SK-N-SH treated with all-trans-retinoic acid at 6 μM for 48 hours (cell line): Measurements from ENCODE around the gene BEST3.

Experiments
- ATAC-seq: fragments of 200-7000 bp; cut with Tn5 transposase; 3 replicates; pipeline ENCODE4 v1.9.1; 2020; ENCODE audit warnings: mild to moderate bottlenecking, moderate library complexity
- ARNTL ChIP-seq: fragments of 450-650 bp; formaldehyde crosslinking; IDR thresholded peaks from 2 replicates; pipeline ENCODE4 v1.5.0; 2020; ENCODE audit warnings: low read depth, mild to moderate bottlenecking, moderate library complexity, borderline replicate concordance
- BACH2 ChIP-seq: fragments of 250-450 bp; sonication (Bioruptor Pico); IDR thresholded peaks from 2 replicates; pipeline ENCODE4 v1.9.0; 2021; ENCODE audit warnings: mild to moderate bottlenecking, borderline replicate concordance
- CSDC2 ChIP-seq: fragments of 250-450 bp; sonication (Bioruptor Pico); IDR thresholded peaks from 2 replicates; pipeline ENCODE4 v1.5.0; 2020; ENCODE audit warnings: mild to moderate bottlenecking, moderate library complexity
- ESRRG ChIP-seq: fragments of 250-450 bp; sonication (Bioruptor Pico); IDR thresholded peaks from 2 replicates; pipeline ENCODE4 v1.6.1; 2021; ENCODE audit warnings: mild to moderate bottlenecking
- GLIS3 ChIP-seq: fragments of 250-450 bp; sonication (Bioruptor Pico); IDR thresholded peaks from 2 replicates; pipeline ENCODE4 v1.5.0; 2020; ENCODE audit warnings: mild to moderate bottlenecking, moderate library complexity
- ISL1 ChIP-seq: fragments of 250-450 bp; sonication (Bioruptor Pico); IDR thresholded peaks from 2 replicates; pipeline ENCODE4 v2.1.2; 2022; ENCODE audit warnings: mild to moderate bottlenecking, moderate library complexity
- OSR1 ChIP-seq: fragments of 250-450 bp; sonication (Bioruptor Pico); IDR thresholded peaks from 2 replicates; pipeline ENCODE4 v1.8.0; 2022; ENCODE audit warnings: moderate library complexity, mild to moderate bottlenecking, inconsistent platforms
- PATZ1 ChIP-seq: fragments of 250-450 bp; sonication (Bioruptor Pico); IDR thresholded peaks from 2 replicates; pipeline ENCODE4 v1.8.0; 2020; ENCODE audit warnings: mild to moderate bottlenecking, moderate library complexity, borderline replicate concordance
- PPARA ChIP-seq: fragments of 250-450 bp; sonication (Bioruptor Pico); IDR thresholded peaks from 2 replicates; pipeline ENCODE4 v1.5.0; 2020; ENCODE audit warnings: mild to moderate bottlenecking, borderline replicate concordance
- SNAI2 ChIP-seq: fragments of 250-450 bp; sonication (Bioruptor Pico); IDR thresholded peaks from 2 replicates; pipeline ENCODE4 v1.5.0; 2020; ENCODE audit warnings: mild to moderate bottlenecking, moderate library complexity
- TCF4 ChIP-seq: fragments of 250-450 bp; sonication (Bioruptor Pico); IDR thresholded peaks from 2 replicates; pipeline ENCODE4 v1.8.0; 2021; ENCODE audit warnings: mild to moderate bottlenecking, moderate library complexity, borderline replicate concordance
- TOX ChIP-seq: fragments of 250-450 bp; sonication (Bioruptor Pico); IDR thresholded peaks from 2 replicates; pipeline ENCODE4 v1.8.0; 2021; ENCODE audit warnings: mild to moderate bottlenecking, moderate library complexity, borderline replicate concordance
- ZC3H10 ChIP-seq: fragments of 250-450 bp; sonication (Bioruptor Pico); IDR thresholded peaks from 2 replicates; pipeline ENCODE4 v1.5.1; 2021; ENCODE audit warnings: mild to moderate bottlenecking, moderate library complexity
- ZFP3 ChIP-seq: fragments of 250-450 bp; sonication (Bioruptor Pico); IDR thresholded peaks from 2 replicates; pipeline ENCODE4 v1.5.0; 2020; ENCODE audit warnings: mild to moderate bottlenecking, moderate library complexity
- ZFP30 ChIP-seq: fragments of 450-650 bp; formaldehyde crosslinking; IDR thresholded peaks from 2 replicates; pipeline ENCODE4 v1.5.0; 2022; ENCODE audit warnings: mild to moderate bottlenecking, moderate library complexity
- ZNF565 ChIP-seq: fragments of 450-650 bp; formaldehyde crosslinking; conservative IDR thresholded peaks from 2 replicates; pipeline ENCODE4 v1.5.0; 2020; ENCODE audit warnings: low read depth, mild to moderate bottlenecking, moderate library complexity
- ZNF70 ChIP-seq: fragments of 450-650 bp; formaldehyde crosslinking; IDR thresholded peaks from 2 replicates; pipeline ENCODE4 v1.5.0; 2020; ENCODE audit warnings: mild to moderate bottlenecking, moderate library complexity
- ZNF8 ChIP-seq: fragments of 450-650 bp; formaldehyde crosslinking; IDR thresholded peaks from 2 replicates; pipeline ENCODE4 v1.5.0; 2020; ENCODE audit warnings: mild to moderate bottlenecking, moderate library complexity
- TF ChIP-seq, protein P1 (sequence below): fragments of 250-450 bp; sonication (Bioruptor Pico); IDR thresholded peaks from 2 replicates; pipeline ENCODE4 v1.5.1; 2020; ENCODE audit warnings: low read depth, mild to moderate bottlenecking, moderate library complexity
- TF ChIP-seq, protein P2 (sequence below): fragments of 250-450 bp; sonication (Bioruptor Pico); IDR thresholded peaks from 2 replicates; pipeline ENCODE4 v1.8.0; 2021; ENCODE audit warnings: low read depth, mild to moderate bottlenecking, moderate library complexity, borderline replicate concordance
- TF ChIP-seq, protein P3 (sequence below): fragments of 250-450 bp; sonication (Bioruptor Pico); IDR thresholded peaks from 2 replicates; pipeline ENCODE4 v1.5.0; 2020; ENCODE audit warnings: mild to moderate bottlenecking, moderate library complexity

The BEST3 gene

DNA sequence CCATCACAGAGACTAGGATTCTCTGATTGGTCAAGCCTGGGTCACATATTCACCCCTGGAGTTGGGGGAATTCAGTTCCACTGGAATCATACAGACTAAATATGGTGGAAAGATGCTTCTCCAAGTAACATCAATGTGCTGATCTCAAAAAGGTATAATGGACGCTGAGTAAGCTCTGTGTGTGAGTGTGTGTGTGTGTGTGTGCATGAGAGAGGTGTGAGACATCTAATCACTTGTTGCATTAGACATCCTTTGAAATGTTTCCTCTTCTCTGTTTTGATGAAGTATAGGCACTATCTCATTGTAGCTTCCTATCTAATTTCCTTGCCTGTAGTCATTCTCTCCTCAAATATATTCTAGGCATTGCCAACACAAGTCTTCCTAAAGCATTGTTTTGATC lies 34.5 kb upstream of the BEST3 start (continued):
- TF ChIP-seq TCF4 (CRISPR knock-in tag) (no peak), ISL1 (CRISPR knock-in tag) (no peak), CSDC2 (CRISPR knock-in tag) (no peak), TOX (CRISPR knock-in tag) (no peak), PATZ1 (no peak), OSR1 (no peak)

DNA sequence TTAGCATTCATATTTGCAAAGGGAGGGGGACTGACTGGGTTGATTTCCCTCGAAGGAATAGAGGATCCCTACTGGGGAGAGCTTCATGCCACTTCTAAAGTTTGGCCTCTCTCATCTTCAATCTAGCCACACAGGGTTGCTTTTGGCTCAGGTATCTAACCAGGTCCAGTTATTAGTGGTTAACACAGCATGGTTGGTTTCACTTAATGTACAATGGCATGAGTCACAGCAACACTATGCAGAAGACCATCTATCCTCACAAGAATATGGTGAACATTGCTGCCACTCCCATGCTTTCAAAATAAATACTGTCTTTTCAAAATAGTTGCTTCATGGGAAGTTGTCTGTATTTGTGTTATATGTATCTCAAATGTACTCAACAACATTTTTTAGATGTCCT lies 33.0 kb upstream of the BEST3 start:
- no peak for ATAC-seq
- TF ChIP-seq ARNTL (CRISPR knock-in tag) (no peak), SNAI2 (CRISPR knock-in tag) (no peak), ZNF565 (CRISPR knock-in tag) (no peak), ZFP3 (CRISPR knock-in tag) (no peak), ESRRG (CRISPR knock-in tag) (no peak), ZNF8 (CRISPR knock-in tag) (no peak), ZNF70 (CRISPR knock-in tag) (no peak), ISL1 (CRISPR knock-in tag) (no peak), OSR1 (no peak), ZC3H10 (no peak), PATZ1 (no peak), TOX (CRISPR knock-in tag) (no peak), BACH2 (CRISPR knock-in tag) (no peak)
- TF ChIP-seq, protein P1, sequence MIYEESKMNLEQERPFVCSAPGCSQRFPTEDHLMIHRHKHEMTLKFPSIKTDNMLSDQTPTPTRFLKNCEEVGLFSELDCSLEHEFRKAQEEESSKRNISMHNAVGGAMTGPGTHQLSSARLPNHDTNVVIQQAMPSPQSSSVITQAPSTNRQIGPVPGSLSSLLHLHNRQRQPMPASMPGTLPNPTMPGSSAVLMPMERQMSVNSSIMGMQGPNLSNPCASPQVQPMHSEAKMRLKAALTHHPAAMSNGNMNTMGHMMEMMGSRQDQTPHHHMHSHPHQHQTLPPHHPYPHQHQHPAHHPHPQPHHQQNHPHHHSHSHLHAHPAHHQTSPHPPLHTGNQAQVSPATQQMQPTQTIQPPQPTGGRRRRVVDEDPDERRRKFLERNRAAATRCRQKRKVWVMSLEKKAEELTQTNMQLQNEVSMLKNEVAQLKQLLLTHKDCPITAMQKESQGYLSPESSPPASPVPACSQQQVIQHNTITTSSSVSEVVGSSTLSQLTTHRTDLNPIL (CRISPR knock-in tag), result no peak
- TF ChIP-seq, protein P2, sequence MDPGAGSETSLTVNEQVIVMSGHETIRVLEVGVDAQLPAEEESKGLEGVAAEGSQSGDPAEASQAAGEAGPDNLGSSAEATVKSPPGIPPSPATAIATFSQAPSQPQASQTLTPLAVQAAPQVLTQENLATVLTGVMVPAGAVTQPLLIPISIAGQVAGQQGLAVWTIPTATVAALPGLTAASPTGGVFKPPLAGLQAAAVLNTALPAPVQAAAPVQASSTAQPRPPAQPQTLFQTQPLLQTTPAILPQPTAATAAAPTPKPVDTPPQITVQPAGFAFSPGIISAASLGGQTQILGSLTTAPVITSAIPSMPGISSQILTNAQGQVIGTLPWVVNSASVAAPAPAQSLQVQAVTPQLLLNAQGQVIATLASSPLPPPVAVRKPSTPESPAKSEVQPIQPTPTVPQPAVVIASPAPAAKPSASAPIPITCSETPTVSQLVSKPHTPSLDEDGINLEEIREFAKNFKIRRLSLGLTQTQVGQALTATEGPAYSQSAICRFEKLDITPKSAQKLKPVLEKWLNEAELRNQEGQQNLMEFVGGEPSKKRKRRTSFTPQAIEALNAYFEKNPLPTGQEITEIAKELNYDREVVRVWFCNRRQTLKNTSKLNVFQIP, result no peak

- ATAC-seq, result no peak
- no peak for TF ChIP-seq OSR1
- TF ChIP-seq PPARA (CRISPR knock-in tag), result no peak
- no peak for TF ChIP-seq ZFP30 (CRISPR knock-in tag)
- no peak for TF ChIP-seq TCF4 (CRISPR knock-in tag)
- no peak for TF ChIP-seq ISL1 (CRISPR knock-in tag)
- no peak for TF ChIP-seq ZC3H10
- TF ChIP-seq, protein P2, result no peak
- no peak for TF ChIP-seq PATZ1
- no peak for TF ChIP-seq ZNF8 (CRISPR knock-in tag)
- TF ChIP-seq, protein P3, sequence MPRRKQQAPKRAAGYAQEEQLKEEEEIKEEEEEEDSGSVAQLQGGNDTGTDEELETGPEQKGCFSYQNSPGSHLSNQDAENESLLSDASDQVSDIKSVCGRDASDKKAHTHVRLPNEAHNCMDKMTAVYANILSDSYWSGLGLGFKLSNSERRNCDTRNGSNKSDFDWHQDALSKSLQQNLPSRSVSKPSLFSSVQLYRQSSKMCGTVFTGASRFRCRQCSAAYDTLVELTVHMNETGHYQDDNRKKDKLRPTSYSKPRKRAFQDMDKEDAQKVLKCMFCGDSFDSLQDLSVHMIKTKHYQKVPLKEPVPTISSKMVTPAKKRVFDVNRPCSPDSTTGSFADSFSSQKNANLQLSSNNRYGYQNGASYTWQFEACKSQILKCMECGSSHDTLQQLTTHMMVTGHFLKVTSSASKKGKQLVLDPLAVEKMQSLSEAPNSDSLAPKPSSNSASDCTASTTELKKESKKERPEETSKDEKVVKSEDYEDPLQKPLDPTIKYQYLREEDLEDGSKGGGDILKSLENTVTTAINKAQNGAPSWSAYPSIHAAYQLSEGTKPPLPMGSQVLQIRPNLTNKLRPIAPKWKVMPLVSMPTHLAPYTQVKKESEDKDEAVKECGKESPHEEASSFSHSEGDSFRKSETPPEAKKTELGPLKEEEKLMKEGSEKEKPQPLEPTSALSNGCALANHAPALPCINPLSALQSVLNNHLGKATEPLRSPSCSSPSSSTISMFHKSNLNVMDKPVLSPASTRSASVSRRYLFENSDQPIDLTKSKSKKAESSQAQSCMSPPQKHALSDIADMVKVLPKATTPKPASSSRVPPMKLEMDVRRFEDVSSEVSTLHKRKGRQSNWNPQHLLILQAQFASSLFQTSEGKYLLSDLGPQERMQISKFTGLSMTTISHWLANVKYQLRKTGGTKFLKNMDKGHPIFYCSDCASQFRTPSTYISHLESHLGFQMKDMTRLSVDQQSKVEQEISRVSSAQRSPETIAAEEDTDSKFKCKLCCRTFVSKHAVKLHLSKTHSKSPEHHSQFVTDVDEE (CRISPR knock-in tag), result no peak
- TF ChIP-seq, protein P1 (CRISPR knock-in tag), result no peak
- TF ChIP-seq TOX (CRISPR knock-in tag), result no peak
- no peak for TF ChIP-seq ZNF565 (CRISPR knock-in tag)
- TF ChIP-seq CSDC2 (CRISPR knock-in tag), result no peak
- TF ChIP-seq BACH2 (CRISPR knock-in tag), result no peak
- TF ChIP-seq ESRRG (CRISPR knock-in tag), result no peak
- TF ChIP-seq ARNTL (CRISPR knock-in tag), result no peak
- TF ChIP-seq GLIS3 (CRISPR knock-in tag), result no peak
- TF ChIP-seq ZFP3 (CRISPR knock-in tag), result no peak
Observed at GRCh38 chr12:69726922-69727321, 27.8 kb upstream of the BEST3 start.
